ENCODE results near the gene USP24. TPM values are rescaled to one million over a fixed set of nuclear protein-coding genes. Genes with fewer than 3 reads are reported as not detected.

Gene USP24
- polyA plus RNA-seq, 1 donor from 2014 or later = 29.5 TPM

DNA sequence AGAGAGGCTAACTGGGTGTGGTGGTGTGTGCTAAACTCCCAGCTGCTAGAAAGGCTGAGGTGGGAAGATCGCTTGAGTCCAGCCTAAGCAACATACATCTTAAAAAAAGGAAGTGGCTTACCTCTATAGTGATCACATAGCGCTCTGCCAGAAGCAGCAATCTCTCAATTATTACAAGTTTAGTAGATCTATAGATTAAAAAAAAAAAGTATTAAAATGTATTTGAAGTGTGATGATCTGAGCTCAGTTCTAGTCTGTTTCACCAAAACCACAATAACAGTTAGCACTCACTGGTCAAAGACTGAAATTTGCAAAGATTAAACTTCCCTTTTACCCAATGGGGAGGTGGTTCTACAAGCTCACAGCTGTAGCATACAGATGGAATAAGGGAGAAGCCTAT is 76.3 kb downstream of the USP24 start:
- Histone ChIP-seq H3K4me3 (ENCODE audit: low read length) (no peak overlapping the region), H2AFZ (ENCODE audit: low read depth, low read length) (no peak overlapping the region), H3F3A (ENCODE audit: insufficient read depth, low read length, poor library complexity, severe bottlenecking) (no peaks in the 10 kb centered on the region), H3K79me2 (replicated peaks; ENCODE audit: insufficient read depth, low read length) (no peaks in the 10 kb centered on the region), H3K36me3 (ENCODE audit: insufficient read depth, low read length) (peaks cover 22% of the 10 kb centered on the region), H3K9me3 (ENCODE audit: low read length) (no peaks in the 10 kb centered on the region), H3K4me2 (ENCODE audit: low read length) (no peak overlapping the region), H3K9me2 (ENCODE audit: insufficient read depth, low read length) (no peaks in the 10 kb centered on the region), H3K27me3 (ENCODE audit: insufficient read depth, low read depth, low read length) (no peaks in the 10 kb centered on the region), H4K20me1 (ENCODE audit: insufficient read depth) (no peaks in the 10 kb centered on the region), H3K9ac (ENCODE audit: low read length) (no peak overlapping the region), H3K27ac (ENCODE audit: low read length) (no peak overlapping the region)
- no peak for TF ChIP-seq POLR2AphosphoS5 (IDR thresholded peaks at IDR 0.05)
- TF ChIP-seq REST (IDR thresholded peaks at IDR 0.05; ENCODE audit: borderline replicate concordance) = no peak
- TF ChIP-seq EZH2 (IDR thresholded peaks at IDR 0.05; ENCODE audit: borderline replicate concordance, insufficient read depth, low read length, poor library complexity, severe bottlenecking) = no peak
- TF ChIP-seq MXI1 (conservative IDR thresholded peaks at IDR 0.05; ENCODE audit: poor library complexity, severe bottlenecking) = no peak

- H3K4me2 ChIP-seq (ENCODE audit: low read length) = no peak overlapping the region
- no peak overlapping the region for H2AFZ ChIP-seq (ENCODE audit: low read depth, low read length)
- TF ChIP-seq EP300 (conservative IDR thresholded peaks at IDR 0.05; ENCODE audit: poor library complexity, severe bottlenecking) (no peak), EZH2 (IDR thresholded peaks at IDR 0.05; ENCODE audit: borderline replicate concordance, insufficient read depth, low read length, poor library complexity, severe bottlenecking) (no peak), REST (IDR thresholded peaks at IDR 0.05; ENCODE audit: borderline replicate concordance) (no peak), MXI1 (conservative IDR thresholded peaks at IDR 0.05; ENCODE audit: poor library complexity, severe bottlenecking) (no peak), TAF1 (IDR thresholded peaks at IDR 0.05; ENCODE audit: low read depth) (no peak), SMC3 (conservative IDR thresholded peaks at IDR 0.05; ENCODE audit: poor library complexity) (no peak), RAD21 (conservative IDR thresholded peaks at IDR 0.05) (no peak), POLR2AphosphoS5 (IDR thresholded peaks at IDR 0.05) (no peak)
- TF ChIP-seq, protein P1, sequence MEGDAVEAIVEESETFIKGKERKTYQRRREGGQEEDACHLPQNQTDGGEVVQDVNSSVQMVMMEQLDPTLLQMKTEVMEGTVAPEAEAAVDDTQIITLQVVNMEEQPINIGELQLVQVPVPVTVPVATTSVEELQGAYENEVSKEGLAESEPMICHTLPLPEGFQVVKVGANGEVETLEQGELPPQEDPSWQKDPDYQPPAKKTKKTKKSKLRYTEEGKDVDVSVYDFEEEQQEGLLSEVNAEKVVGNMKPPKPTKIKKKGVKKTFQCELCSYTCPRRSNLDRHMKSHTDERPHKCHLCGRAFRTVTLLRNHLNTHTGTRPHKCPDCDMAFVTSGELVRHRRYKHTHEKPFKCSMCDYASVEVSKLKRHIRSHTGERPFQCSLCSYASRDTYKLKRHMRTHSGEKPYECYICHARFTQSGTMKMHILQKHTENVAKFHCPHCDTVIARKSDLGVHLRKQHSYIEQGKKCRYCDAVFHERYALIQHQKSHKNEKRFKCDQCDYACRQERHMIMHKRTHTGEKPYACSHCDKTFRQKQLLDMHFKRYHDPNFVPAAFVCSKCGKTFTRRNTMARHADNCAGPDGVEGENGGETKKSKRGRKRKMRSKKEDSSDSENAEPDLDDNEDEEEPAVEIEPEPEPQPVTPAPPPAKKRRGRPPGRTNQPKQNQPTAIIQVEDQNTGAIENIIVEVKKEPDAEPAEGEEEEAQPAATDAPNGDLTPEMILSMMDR (IDR thresholded peaks at IDR 0.05; ENCODE audit: poor library complexity, severe bottlenecking) = no peak
- no peaks in the 10 kb centered on the region for H4K20me1 ChIP-seq (ENCODE audit: insufficient read depth)
- no peak overlapping the region for H3K9ac ChIP-seq (ENCODE audit: low read length)
- no peaks in the 10 kb centered on the region for H3K79me2 ChIP-seq (replicated peaks; ENCODE audit: insufficient read depth, low read length)
- no peaks in the 10 kb centered on the region for H3K9me2 ChIP-seq (ENCODE audit: insufficient read depth, low read length)
- H3K36me3 ChIP-seq (ENCODE audit: insufficient read depth, low read length) = peaks cover 38% of the 10 kb centered on the region
- no peak overlapping the region for H3K27ac ChIP-seq (ENCODE audit: low read length)
- H3K27me3 ChIP-seq (ENCODE audit: insufficient read depth, low read depth, low read length) = no peaks in the 10 kb centered on the region
- H3K4me3 ChIP-seq (ENCODE audit: low read length) = no peak overlapping the region
- no peaks in the 10 kb centered on the region for H3F3A ChIP-seq (ENCODE audit: insufficient read depth, low read length, poor library complexity, severe bottlenecking)
- no peaks in the 10 kb centered on the region for H3K9me3 ChIP-seq (ENCODE audit: low read length)
Measured at GRCh38 chr1:55134152-55134808, 80.9 kb downstream of the USP24 start.

Measured in neural cell (in vitro differentiated cells).